ENCODE measurements around the gene SKAP1.
"Not testable (repeated sequence)": the region's sequence is repeated elsewhere in the genome, so short reads cannot be mapped to it uniquely, and the experiment has no call there.

SKAP1 gene

GRCh38 chr17:48453447-48453846, 23.4 kb upstream of the SKAP1 start:
- no peak for DNase-seq (ENCODE audit: low read depth)
- H3K4me3 ChIP-seq (ENCODE audit: control insufficient read depth, low read depth, low read length), result no peak overlapping the region
- TF ChIP-seq CTCF (IDR thresholded peaks at IDR 0.05; ENCODE audit: control insufficient read depth, insufficient read depth, low read depth, low read length, missing control alignments), result no peak

GRCh38 chr17:48451489-48451888, 21.5 kb upstream of the SKAP1 start:
- TF ChIP-seq CTCF (IDR thresholded peaks at IDR 0.05; ENCODE audit: control insufficient read depth, insufficient read depth, low read depth, low read length, missing control alignments), result no peak
- no peak for DNase-seq (ENCODE audit: low read depth)
- no peak overlapping the region for H3K4me3 ChIP-seq (ENCODE audit: control insufficient read depth, low read depth, low read length)

GRCh38 chr17:48449335-48449734, 19.3 kb upstream of the SKAP1 start:
- not testable (repeated sequence) for H3K4me3 ChIP-seq (ENCODE audit: control insufficient read depth, low read depth, low read length); DNase-seq (ENCODE audit: low read depth)

- TF ChIP-seq CTCF (IDR thresholded peaks at IDR 0.05; ENCODE audit: control insufficient read depth, insufficient read depth, low read depth, low read length, missing control alignments), result no peak
- DNase-seq (ENCODE audit: low read depth), result no peak
- H3K4me3 ChIP-seq (ENCODE audit: control insufficient read depth, low read depth, low read length), result no peak overlapping the region
Measured at GRCh38 chr17:48445248-48445620, 15.2 kb upstream of the SKAP1 start.

GRCh38 chr17:48444516-48445247, 14.7 kb upstream of the SKAP1 start:
- DNase-seq (ENCODE audit: low read depth), result no peak
- H3K4me3 ChIP-seq (ENCODE audit: control insufficient read depth, low read depth, low read length), result no peak overlapping the region
- no peak for TF ChIP-seq CTCF (IDR thresholded peaks at IDR 0.05; ENCODE audit: control insufficient read depth, insufficient read depth, low read depth, low read length, missing control alignments)

- no peak overlapping the region for H3K4me3 ChIP-seq (ENCODE audit: control insufficient read depth, low read depth, low read length)
- no peak for TF ChIP-seq CTCF (IDR thresholded peaks at IDR 0.05; ENCODE audit: control insufficient read depth, insufficient read depth, low read depth, low read length, missing control alignments)
- DNase-seq (ENCODE audit: low read depth), result no peak
Measured at GRCh38 chr17:48443712-48444111, 13.7 kb upstream of the SKAP1 start.

- TF ChIP-seq CTCF (IDR thresholded peaks at IDR 0.05; ENCODE audit: control insufficient read depth, insufficient read depth, low read depth, low read length, missing control alignments), result no peak
- H3K4me3 ChIP-seq (ENCODE audit: control insufficient read depth, low read depth, low read length), result no peak overlapping the region
- no peak for DNase-seq (ENCODE audit: low read depth)
Measured at GRCh38 chr17:48442819-48443218, 12.8 kb upstream of the SKAP1 start.

Measured in AG09309 (cell line).